PC-3 (cell line): ENCODE data around the gene ADAMTS17. TPM values are rescaled to one million over a fixed set of nuclear protein-coding genes. Genes with fewer than 3 reads are reported as not detected.

Experiments used
- ATAC-seq: fragments of 200-7000 bp; cut with Tn5 transposase; 2 replicates; pipeline ENCODE4 v1.9.1; 2020; ENCODE audit warnings: mild to moderate bottlenecking, moderate library complexity
- BruUV-seq: library from RNA; stranded (reverse); fragments of 400-500 nt; replicated peaks from 2 replicates; lab custom pipeline; 2021; lab: Mats Ljungman, UMichigan
- CTCF ChIA-PET: fragments of 300-600 bp; sonication (Branson Sonifier 250); formaldehyde crosslinking; loops from one replicate; lab custom pipeline; 2022; ENCODE audit warnings: antibody characterized with exemption; lab: Charles Lee
- POLR2A ChIA-PET: fragments of 300-600 bp; sonication (Branson Sonifier 250); formaldehyde crosslinking; loops from one replicate; lab custom pipeline; 2022; ENCODE audit warnings: antibody characterized with exemption; ENCODE audit not compliant: unreplicated experiment; lab: Charles Lee
- DNase-seq: peaks from one replicate; pipeline ENCODE4 v3.0.0-alpha.2; 2015
- H2AFZ ChIP-seq: fragments of 300-600 bp; sonication (generic); 2 replicates; pipeline ENCODE4 v1.6.0; 2016; ENCODE audit warnings: antibody characterized with exemption, low read length
- H3F3A ChIP-seq: fragments of 300-600 bp; sonication (generic); one replicate; pipeline ENCODE4 v1.6.0; 2017; ENCODE audit warnings: antibody characterized with exemption, low read length, control low read depth, mild to moderate bottlenecking; ENCODE audit not compliant: unreplicated experiment
- H3K27ac ChIP-seq: fragments of 300-600 bp; sonication (generic); 2 replicates; pipeline ENCODE4 v1.5.1; 2016; ENCODE audit warnings: mild to moderate bottlenecking, low read length
- H3K27me3 ChIP-seq: fragments of 300-600 bp; sonication (generic); 2 replicates; pipeline ENCODE4 v1.6.1; 2016; ENCODE audit warnings: low read length, mixed read lengths
- H3K36me3 ChIP-seq: fragments of 300-600 bp; sonication (generic); 2 replicates; pipeline ENCODE4 v1.6.1; 2016; ENCODE audit warnings: low read depth, mixed run types, low read length, mixed read lengths
- H3K4me1 ChIP-seq: fragments of 300-600 bp; sonication (generic); 2 replicates; pipeline ENCODE4 v1.5.1; 2016; ENCODE audit warnings: low read length; ENCODE audit not compliant: insufficient read depth
- H3K4me2 ChIP-seq: fragments of 300-600 bp; sonication (generic); 2 replicates; pipeline ENCODE4 v1.6.0; 2016; ENCODE audit warnings: low read length
- H3K4me3 ChIP-seq: fragments of 300-600 bp; sonication (generic); 2 replicates; pipeline ENCODE4 v1.5.1; 2016; ENCODE audit warnings: mild to moderate bottlenecking, low read length, mixed read lengths
- H3K79me2 ChIP-seq: fragments of 300-600 bp; sonication (generic); 2 replicates; pipeline ENCODE4 v1.6.1; 2017; ENCODE audit warnings: low read length, mixed read lengths
- H3K9ac ChIP-seq: fragments of 300-600 bp; sonication (generic); 2 replicates; pipeline ENCODE4 v1.6.0; 2016; ENCODE audit warnings: mild to moderate bottlenecking, low read length
- H3K9me2 ChIP-seq: fragments of 300-600 bp; sonication (generic); replicated peaks from 2 replicates; pipeline ENCODE4 v1.6.1; 2016; ENCODE audit warnings: mixed run types, low read length, mixed read lengths
- H3K9me3 ChIP-seq: fragments of 300-600 bp; sonication (generic); 2 replicates; pipeline ENCODE4 v1.6.1; 2016; ENCODE audit warnings: low read length, mixed read lengths
- H4K20me1 ChIP-seq: fragments of 300-600 bp; sonication (generic); 2 replicates; pipeline ENCODE4 v1.6.1; 2016; ENCODE audit warnings: low read length, mixed read lengths
- CTCF ChIP-seq: fragments of 300-600 bp; sonication (generic); conservative IDR thresholded peaks from 2 replicates; pipeline ENCODE4 v1.5.1; 2017; ENCODE audit warnings: antibody characterized with exemption, low read depth, mild to moderate bottlenecking, low read length
- EZH2 ChIP-seq: fragments of 300-600 bp; sonication (generic); IDR thresholded peaks from one replicate; pipeline ENCODE4 v1.6.1; 2017; ENCODE audit warnings: antibody characterized with exemption, mild to moderate bottlenecking, low read length; ENCODE audit not compliant: unreplicated experiment
- EZH2phosphoT487 ChIP-seq: fragments of 300-600 bp; sonication (generic); IDR thresholded peaks from 2 replicates; pipeline ENCODE4 v1.6.1; 2018; ENCODE audit warnings: mild to moderate bottlenecking, antibody characterized with exemption, low read length, borderline replicate concordance
- intact Hi-C: fragments of 100-400 bp; cut with micrococcal nuclease; formaldehyde crosslinking; loops from 2 replicates; pipeline ENCODE4 v1.9.0; 2023
- total RNA-seq: library from RNA; depleted of rRNA; stranded (reverse); fragments of >200 nt; gene quantifications from 2 replicates; pipeline ENCODE4 v1.2.3, GENCODE V29; 2014

Gene ADAMTS17
- total RNA-seq, 1 experiment from 2014 or later, result 6.9 TPM

- no peak overlapping the region for H3K4me3 ChIP-seq
- H3K36me3 ChIP-seq, result no peaks in the 10 kb centered on the region
- H2AFZ ChIP-seq, result no peak overlapping the region
- H3K79me2 ChIP-seq, result no peaks in the 10 kb centered on the region
- ChIA-PET POLR2A (no interaction called here), CTCF (no interaction called here)
- no peak for ATAC-seq
- no peak overlapping the region for H3K9ac ChIP-seq
- H3K9me3 ChIP-seq, result no peaks in the 10 kb centered on the region
- no peak for DNase-seq
- H3K4me1 ChIP-seq, result no peaks in the 10 kb centered on the region
- no peak overlapping the region for H3K4me2 ChIP-seq
- BruUV-seq, result no TSS peak
- H3K27ac ChIP-seq, result no peak overlapping the region
- no peaks in the 10 kb centered on the region for H4K20me1 ChIP-seq
- no peaks in the 10 kb centered on the region for H3K27me3 ChIP-seq
- intact Hi-C loops, result no loop called here
- H3F3A ChIP-seq, result no peaks in the 10 kb centered on the region
- no peaks in the 10 kb centered on the region for H3K9me2 ChIP-seq
- TF ChIP-seq EZH2 (no peak), CTCF (no peak), EZH2phosphoT487 (no peak)
Measured at GRCh38 chr15:100159436-100159835, 182.3 kb downstream of the ADAMTS17 start.

- Histone ChIP-seq H3F3A (no peaks in the 10 kb centered on the region), H3K9me3 (no peaks in the 10 kb centered on the region), H3K36me3 (no peaks in the 10 kb centered on the region), H4K20me1 (no peaks in the 10 kb centered on the region), H3K4me3 (no peak overlapping the region), H3K4me1 (no peaks in the 10 kb centered on the region), H2AFZ (no peak overlapping the region), H3K9me2 (no peaks in the 10 kb centered on the region), H3K4me2 (no peak overlapping the region), H3K27me3 (no peaks in the 10 kb centered on the region), H3K79me2 (no peaks in the 10 kb centered on the region), H3K9ac (no peak overlapping the region), H3K27ac (no peak overlapping the region)
- no TSS peak for BruUV-seq
- TF ChIP-seq CTCF (no peak), EZH2 (no peak), EZH2phosphoT487 (no peak)
- intact Hi-C loops, result no loop called here
- ATAC-seq (no peak), DNase-seq (no peak)
- ChIA-PET POLR2A (no interaction called here), CTCF (no interaction called here)
Measured at GRCh38 chr15:100158356-100158755, 183.4 kb downstream of the ADAMTS17 start.

DNA sequence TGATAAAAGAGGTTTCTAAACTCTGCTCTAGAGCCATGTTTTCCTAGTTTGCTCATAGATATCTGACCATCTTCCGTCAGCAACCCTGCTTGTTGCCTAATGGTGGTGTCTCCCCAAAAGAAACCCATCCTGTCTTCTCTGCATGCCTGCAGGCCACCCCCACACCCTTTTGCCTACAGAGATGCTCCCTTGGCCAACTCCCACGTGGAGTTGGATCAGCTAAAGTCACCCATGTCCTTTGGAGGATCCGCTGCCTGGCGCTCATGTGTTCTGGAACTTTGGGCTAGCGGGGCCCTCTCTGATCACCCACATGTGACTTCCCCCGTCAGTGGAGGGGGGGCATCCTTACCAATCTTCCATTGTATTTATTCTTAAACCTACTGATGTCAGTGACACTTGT is 185.6 kb downstream of the ADAMTS17 start:
- Histone ChIP-seq H3K4me2 (no peak overlapping the region), H3K4me3 (no peak overlapping the region), H3K9me2 (no peaks in the 10 kb centered on the region), H3K4me1 (no peaks in the 10 kb centered on the region), H3K27me3 (no peaks in the 10 kb centered on the region), H3K9me3 (no peaks in the 10 kb centered on the region), H3F3A (no peaks in the 10 kb centered on the region), H3K27ac (no peak overlapping the region), H3K79me2 (no peaks in the 10 kb centered on the region), H4K20me1 (no peaks in the 10 kb centered on the region), H3K36me3 (no peaks in the 10 kb centered on the region), H2AFZ (no peak overlapping the region), H3K9ac (no peak overlapping the region)
- BruUV-seq, result no TSS peak
- intact Hi-C loops, result no loop called here
- TF ChIP-seq CTCF, result no peak
- no peak for TF ChIP-seq EZH2phosphoT487
- no peak for TF ChIP-seq EZH2
- ChIA-PET POLR2A (no interaction called here), CTCF (no interaction called here)
- no peak for ATAC-seq
- no peak for DNase-seq
